GM12801 (cell line): Measurements from ENCODE around the gene SAE1.

Experiments
- CTCF ChIP-seq: IDR thresholded peaks from one replicate; pipeline ENCODE4 v1.5.1; 2011; ENCODE audit warnings: control low read depth; ENCODE audit not compliant: insufficient read length; ENCODE audit errors: extremely low read depth

The SAE1 gene

GRCh38 chr19:47141695-47142094 lies 11.1 kb downstream of the SAE1 start:
- no peak for TF ChIP-seq CTCF

- no peak for TF ChIP-seq CTCF
These were observed 12.1 kb downstream of the SAE1 start for GRCh38 chr19:47142779-47143178.

- no peak for TF ChIP-seq CTCF
These were observed 12.9 kb downstream of the SAE1 start for GRCh38 chr19:47143322-47144073.

GRCh38 chr19:47144630-47145029 lies 14.0 kb downstream of the SAE1 start:
- TF ChIP-seq CTCF: no peak

- TF ChIP-seq CTCF: no peak
These were observed 15.2 kb downstream of the SAE1 start for GRCh38 chr19:47145639-47146486.

- TF ChIP-seq CTCF: no peak
These were observed 16.3 kb downstream of the SAE1 start for GRCh38 chr19:47146920-47147319.

- TF ChIP-seq CTCF: no peak
These were observed 21.0 kb downstream of the SAE1 start for GRCh38 chr19:47151627-47152026.
